Aorta (tissue), 5 donors: ENCODE results near the gene ASTN1. TPM values are rescaled to one million over a fixed set of nuclear protein-coding genes. Genes with fewer than 3 reads are reported as not detected.

Source experiments
- ATAC-seq: fragments of 200-7000 bp; cut with Tn5 transposase; one replicate; pipeline ENCODE4 v1.9.1; 2022; ENCODE audit warnings: moderate library complexity; ENCODE audit not compliant: low FRiP score
- DNase-seq, 2 donors: peaks; one replicate each; pipeline ENCODE4 v3.0.0-alpha.2; 2020
- H3K27ac ChIP-seq, 2 donors: one replicate each; pipeline ENCODE4 v1.5.1; 2013; ENCODE audit warnings: low read length in 2 of 2, mild to moderate bottlenecking in 2 of 2, moderate library complexity in 2 of 2, control low read depth in 1 of 2, inconsistent platforms in 1 of 2, low read depth in 1 of 2
- H3K27me3 ChIP-seq, 2 donors: one replicate each; pipeline ENCODE4 v1.6.1; 2013; ENCODE audit warnings: control low read depth in 1 of 2, low read length in 1 of 2, mild to moderate bottlenecking in 1 of 2, moderate library complexity in 1 of 2; ENCODE audit not compliant: insufficient read depth in 2 of 2, control insufficient read depth in 1 of 2
- H3K36me3 ChIP-seq, 2 donors: one replicate each; pipeline ENCODE4 v1.6.1; 2013; ENCODE audit warnings: control low read depth in 1 of 2, low read length in 1 of 2, mild to moderate bottlenecking in 1 of 2; ENCODE audit not compliant: insufficient read depth in 2 of 2, control insufficient read depth in 1 of 2
- H3K4me1 ChIP-seq, 2 donors: one replicate each; pipeline ENCODE4 v1.6.1; 2013; ENCODE audit warnings: low read length in 2 of 2, control low read depth in 1 of 2, mild to moderate bottlenecking in 1 of 2, moderate library complexity in 1 of 2; ENCODE audit not compliant: insufficient read depth in 2 of 2, control insufficient read depth in 1 of 2
- H3K4me3 ChIP-seq, 2 donors: one replicate each; pipeline ENCODE4 v1.5.1; 2013; ENCODE audit warnings: low read length in 2 of 2, control low read depth in 1 of 2, mild to moderate bottlenecking in 1 of 2
- H3K9me3 ChIP-seq: one replicate; pipeline ENCODE4 v1.6.1; 2013; ENCODE audit warnings: mild to moderate bottlenecking, low read length; ENCODE audit not compliant: control insufficient read depth
- WGBS, 2 donors: extraction: QIAGEN DNeasy Blood & Tissue Kit; methylation state at CpG; one replicate each; pipeline ENCODE4 v1.1.7; 2013; 5-methylcytosine and 5-hydroxymethylcytosine counted together
- intact Hi-C, 2 donors: fragments of 100-400 bp; cut with DNase I; formaldehyde crosslinking; loops; one replicate each; pipeline versions ENCODE4 v1.14.2 to v1.15.0; 2022
- microRNA-seq, 2 donors: library from miRNA; unstranded; fragments of <30 nt; microRNA quantifications; one replicate each; pipeline ENCODE4 v1.2.0, GENCODE V29; 2020
- polyA plus RNA-seq, 2 donors: library from polyadenylated mRNA; stranded (reverse); fragments of 200-250 nt; gene quantifications; one replicate each; pipeline ENCODE4 v1.2.3, GENCODE V29; 2013
- total RNA-seq, 2 donors: library from RNA; stranded (reverse); fragmentation: NEBNext Ultra II Directional; extraction: Animal tissue kit (Norgen Biotek cat#: 25700); gene quantifications; one replicate each; pipeline ENCODE4 v1.2.1, GENCODE V29; 2021
- donor health status: healthy with polysubstance abuse.
- donor health status: Bipolar disorder and iron deficiency.
- donor health status: DM: no; HTN: no; CAD: no.
- donor health status: DM: no; HTN: no; CAD: no.
- donor health status: DM: yes; HTN: yes; CAD: no.

The ASTN1 gene
- total and polyA plus RNA-seq, 4 donors: 0.06 to 0.33 TPM; not detected in 2

DNA sequence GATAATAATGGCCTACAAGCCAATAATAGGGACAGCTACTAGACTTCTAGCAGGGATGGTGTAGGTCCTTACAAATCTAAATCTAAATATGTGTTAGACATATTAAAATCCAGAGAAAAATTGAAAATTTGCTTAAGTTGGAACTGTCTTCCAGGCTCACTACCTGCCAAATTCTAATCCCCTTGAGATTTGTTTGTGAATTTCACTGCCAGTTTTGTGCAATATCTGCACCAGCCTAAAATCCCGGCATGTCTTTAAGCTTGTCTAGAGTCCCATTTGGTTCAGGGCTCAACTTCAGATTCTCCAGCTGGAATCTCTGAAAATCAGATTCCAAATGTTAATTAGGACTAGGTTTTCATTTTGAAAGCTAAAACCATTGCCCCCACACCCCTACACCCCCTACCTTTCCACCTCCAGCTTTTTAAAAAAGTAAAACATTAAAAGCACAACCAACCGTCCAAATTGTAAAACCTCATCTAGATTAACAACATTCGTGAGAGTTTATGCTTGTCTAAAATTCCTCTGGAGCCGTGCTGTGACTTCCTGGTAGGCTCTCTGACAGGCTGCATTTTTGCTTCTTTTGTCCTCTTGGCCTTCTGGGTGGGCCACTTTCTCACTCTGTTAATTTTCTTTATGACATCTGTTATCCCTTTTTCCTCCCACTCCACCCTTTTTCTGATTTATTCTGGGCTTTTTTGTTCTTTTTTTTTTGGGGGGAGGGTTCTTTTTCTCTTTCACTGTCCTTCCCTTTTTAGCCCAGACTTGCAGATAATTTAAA is 352.8 kb downstream of the ASTN1 start:
- Histone ChIP-seq H3K9me3 (no peaks in the 10 kb centered on the region), H3K27me3 (no peaks in the 10 kb centered on the region), H3K27ac (no peak overlapping the region), H3K36me3 (no peaks in the 10 kb centered on the region), H3K4me3 (no peak overlapping the region), H3K4me1 (no peaks in the 10 kb centered on the region)
- intact Hi-C loops: no loop called here
- 6 to 9% methylated on average over 4 of the region's 4 CpGs for WGBS, 2 donors
- DNase-seq (no peak), ATAC-seq (no peak)

GRCh38 chr1:176809292-176809691 is 355.2 kb downstream of the ASTN1 start:
- Histone ChIP-seq H3K4me3 (no peak overlapping the region), H3K27me3 (no peaks in the 10 kb centered on the region), H3K36me3 (no peaks in the 10 kb centered on the region), H3K4me1 (no peaks in the 10 kb centered on the region), H3K27ac (no peak overlapping the region), H3K9me3 (no peaks in the 10 kb centered on the region)
- DNase-seq (no peak), ATAC-seq (no peak)
- intact Hi-C loops: no loop called here
- WGBS, 2 donors: 95 to 98% methylated on average over 2 of the region's 2 CpGs

Small RNA genes lying within 50 kb of the gene (microRNA-seq; reads per million reads assigned to microRNA genes)
- 0 reads per million in 2 donors for gene MIR488

Other genes starting within 250 kb of the ASTN1 start
- gene BRINP2, start 6.2 kb upstream of the ASTN1 start, total RNA-seq: not detected
- gene BRINP2, start 6.2 kb upstream of the ASTN1 start, polyA plus RNA-seq: not detected